Measurements from ENCODE around the gene FER1L5. TPM values are rescaled to one million over a fixed set of nuclear protein-coding genes. Genes with fewer than 3 reads are reported as not detected.
A peak's percentile ranks its signal among the peaks of the same experiment; 100 is the strongest.

Gene FER1L5
- under 1 TPM; 0.74 to 0.80 (median 0.79) TPM for polyA plus RNA-seq (ENCODE audit: insufficient read length in 3 of 3)

- DNase-seq (ENCODE audit: low read depth in 3 of 3, low spot score in 2 of 3): peak; percentile 65 to 71 (median 68)
Observed at GRCh38 chr2:96642564-96643360, at the start of gene FER1L5. FER1L5 (plus strand) TSS chr2:96642764; CDS start chr2:96642837, 73 bp downstream.

- no peak for DNase-seq (ENCODE audit: low read depth in 3 of 3, low spot score in 2 of 3)
Observed at GRCh38 chr2:96594282-96594681, 48.3 kb upstream of the FER1L5 start.

GRCh38 chr2:96594691-96595152 is 47.8 kb upstream of the FER1L5 start:
- no peak for DNase-seq (ENCODE audit: low read depth in 3 of 3, low spot score in 2 of 3)

GRCh38 chr2:96596596-96596995 is 46.0 kb upstream of the FER1L5 start:
- no peak for DNase-seq (ENCODE audit: low read depth in 3 of 3, low spot score in 2 of 3)

- DNase-seq (ENCODE audit: low read depth in 3 of 3, low spot score in 2 of 3): no peak
Observed at GRCh38 chr2:96599941-96600340, 42.6 kb upstream of the FER1L5 start.

- no peak for DNase-seq (ENCODE audit: low read depth in 3 of 3, low spot score in 2 of 3)
Observed at GRCh38 chr2:96601382-96602292, 40.9 kb upstream of the FER1L5 start.

GRCh38 chr2:96602330-96602823 is 40.2 kb upstream of the FER1L5 start:
- DNase-seq (ENCODE audit: low read depth in 3 of 3, low spot score in 2 of 3): no peak

- no peak for DNase-seq (ENCODE audit: low read depth in 3 of 3, low spot score in 2 of 3)
Observed at GRCh38 chr2:96604104-96604503, 38.5 kb upstream of the FER1L5 start.

- no peak for DNase-seq (ENCODE audit: low read depth in 3 of 3, low spot score in 2 of 3)
Observed at GRCh38 chr2:96608469-96609455, 33.8 kb upstream of the FER1L5 start.

GRCh38 chr2:96616128-96616527 is 26.4 kb upstream of the FER1L5 start:
- DNase-seq (ENCODE audit: low read depth in 3 of 3, low spot score in 2 of 3): no peak

GRCh38 chr2:96616535-96616934 is 26.0 kb upstream of the FER1L5 start:
- DNase-seq (ENCODE audit: low read depth in 3 of 3, low spot score in 2 of 3): no peak

GRCh38 chr2:96617012-96617411 is 25.6 kb upstream of the FER1L5 start:
- DNase-seq (ENCODE audit: low read depth in 3 of 3, low spot score in 2 of 3): no peak

GRCh38 chr2:96618596-96619283 is 23.8 kb upstream of the FER1L5 start:
- no peak for DNase-seq (ENCODE audit: low read depth in 3 of 3, low spot score in 2 of 3)

GRCh38 chr2:96622544-96622943 is 20.0 kb upstream of the FER1L5 start:
- no peak for DNase-seq (ENCODE audit: low read depth in 3 of 3, low spot score in 2 of 3)

- no peak for DNase-seq (ENCODE audit: low read depth in 3 of 3, low spot score in 2 of 3)
Observed at GRCh38 chr2:96623116-96623515, 19.4 kb upstream of the FER1L5 start.

- DNase-seq (ENCODE audit: low read depth in 3 of 3, low spot score in 2 of 3): no peak
Observed at GRCh38 chr2:96625571-96626552, 16.7 kb upstream of the FER1L5 start.

GRCh38 chr2:96626553-96626942 is 16.0 kb upstream of the FER1L5 start:
- DNase-seq (ENCODE audit: low read depth in 3 of 3, low spot score in 2 of 3): no peak

- DNase-seq (ENCODE audit: low read depth in 3 of 3, low spot score in 2 of 3): no peak
Observed at GRCh38 chr2:96631804-96632435, 10.6 kb upstream of the FER1L5 start.
